Bronchial epithelial cell (primary cell): ENCODE results near the gene PCED1B. TPM values are rescaled to one million over a fixed set of nuclear protein-coding genes. Genes with fewer than 3 reads are reported as not detected.

ENCODE experiments used
- DNase-seq: peaks from one replicate; pipeline ENCODE4 v3.0.0-alpha.2; 2010; ENCODE audit warnings: low read depth
- FAIRE-seq: peaks from 2 replicates; lab custom pipeline; 2011; peaks lifted over from hg19 to GRCh38; lab: Jason Lieb, UNC
- H3K27me3 ChIP-seq: 2 replicates; pipeline ENCODE4 v1.5.1; 2011; ENCODE audit warnings: low read length; ENCODE audit not compliant: control insufficient read depth, insufficient read depth
- H3K36me3 ChIP-seq: 2 replicates; pipeline ENCODE4 v1.5.1; 2011; ENCODE audit warnings: low read length; ENCODE audit not compliant: control insufficient read depth, insufficient read depth
- H3K4me3 ChIP-seq: 2 replicates; pipeline ENCODE4 v1.5.1; 2011; ENCODE audit warnings: mild to moderate bottlenecking, low read depth, low read length, control low read depth
- total RNA-seq: library from RNA; depleted of rRNA; stranded (reverse); fragments of >200 nt; gene quantifications from 2 replicates; pipeline ENCODE4 v1.2.1, GENCODE V29; 2014
- TF ChIP-seq, protein P1 (sequence below): IDR thresholded peaks from 2 replicates; pipeline ENCODE4 v1.5.1; 2011; ENCODE audit warnings: mild to moderate bottlenecking, moderate library complexity, low read length, control low read depth, inconsistent platforms; ENCODE audit not compliant: insufficient read depth, severe bottlenecking

PCED1B gene
- total RNA-seq, 1 donor from 2014 or later, result 1.3 TPM

DNA sequence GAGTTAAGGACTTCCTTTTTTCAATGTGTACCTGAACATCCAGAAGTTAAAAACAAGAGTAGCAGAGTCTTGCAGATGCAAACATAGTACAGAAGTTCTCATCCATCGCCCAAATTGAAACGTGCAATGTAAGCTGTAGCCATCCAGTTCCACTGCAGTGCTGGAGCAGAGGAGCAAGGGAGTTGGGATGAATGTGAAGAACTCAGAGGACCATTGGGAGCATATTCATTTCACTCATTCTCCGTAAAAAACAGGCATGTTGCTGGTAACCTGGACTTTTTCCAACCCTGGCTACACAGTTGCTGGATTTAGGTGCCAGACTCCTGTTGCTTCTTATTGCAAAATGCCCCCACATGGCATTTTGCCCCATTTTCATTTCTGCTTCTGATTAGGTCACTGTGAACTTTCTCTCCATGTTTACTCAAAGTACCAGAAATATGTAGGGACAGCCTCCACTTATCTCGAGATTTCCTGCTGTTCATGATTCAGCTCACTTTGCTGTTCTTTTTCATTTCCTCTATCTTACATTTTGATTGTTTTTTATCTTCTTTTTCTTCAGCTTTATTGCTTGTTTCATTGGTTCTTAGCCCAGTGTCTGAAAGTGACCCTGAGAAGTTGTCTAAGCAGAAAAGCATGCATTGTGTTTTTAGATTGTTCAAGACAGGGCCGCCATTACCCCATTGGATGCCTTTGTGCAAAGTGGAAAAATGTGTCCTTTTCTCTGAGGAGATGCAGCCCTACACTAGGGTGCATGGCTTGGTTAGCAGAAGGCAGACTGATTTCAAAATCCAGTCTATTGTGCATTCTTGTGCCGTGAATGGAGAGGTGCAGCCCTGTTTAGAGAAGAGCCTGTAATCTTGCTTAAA is 109.4 kb downstream of the PCED1B start:
- TF ChIP-seq, protein P1, sequence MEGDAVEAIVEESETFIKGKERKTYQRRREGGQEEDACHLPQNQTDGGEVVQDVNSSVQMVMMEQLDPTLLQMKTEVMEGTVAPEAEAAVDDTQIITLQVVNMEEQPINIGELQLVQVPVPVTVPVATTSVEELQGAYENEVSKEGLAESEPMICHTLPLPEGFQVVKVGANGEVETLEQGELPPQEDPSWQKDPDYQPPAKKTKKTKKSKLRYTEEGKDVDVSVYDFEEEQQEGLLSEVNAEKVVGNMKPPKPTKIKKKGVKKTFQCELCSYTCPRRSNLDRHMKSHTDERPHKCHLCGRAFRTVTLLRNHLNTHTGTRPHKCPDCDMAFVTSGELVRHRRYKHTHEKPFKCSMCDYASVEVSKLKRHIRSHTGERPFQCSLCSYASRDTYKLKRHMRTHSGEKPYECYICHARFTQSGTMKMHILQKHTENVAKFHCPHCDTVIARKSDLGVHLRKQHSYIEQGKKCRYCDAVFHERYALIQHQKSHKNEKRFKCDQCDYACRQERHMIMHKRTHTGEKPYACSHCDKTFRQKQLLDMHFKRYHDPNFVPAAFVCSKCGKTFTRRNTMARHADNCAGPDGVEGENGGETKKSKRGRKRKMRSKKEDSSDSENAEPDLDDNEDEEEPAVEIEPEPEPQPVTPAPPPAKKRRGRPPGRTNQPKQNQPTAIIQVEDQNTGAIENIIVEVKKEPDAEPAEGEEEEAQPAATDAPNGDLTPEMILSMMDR, result no peak
- Histone ChIP-seq H3K36me3 (no peaks in the 10 kb centered on the region), H3K4me3 (no peak overlapping the region), H3K27me3 (no peaks in the 10 kb centered on the region)
- peak; percentile 61 for DNase-seq
- no peak for FAIRE-seq

DNA sequence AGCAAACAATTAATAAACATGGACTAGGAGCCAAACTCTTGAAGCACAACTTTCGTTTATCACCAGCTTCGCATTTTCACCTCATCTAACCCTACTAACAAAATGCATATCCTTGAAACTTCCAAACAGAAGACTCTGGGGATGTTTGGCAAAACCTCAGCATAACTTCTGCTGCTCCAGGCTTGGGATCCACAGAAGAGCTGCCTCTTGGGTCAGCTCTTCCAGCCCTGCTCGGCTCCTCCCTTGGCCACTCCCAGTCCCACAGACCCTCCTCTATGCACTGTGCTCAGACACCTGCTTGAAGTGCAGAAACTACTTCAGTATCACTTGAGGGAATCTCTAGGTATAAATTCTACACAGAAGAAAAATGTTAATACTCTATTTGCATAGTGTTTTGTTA is 110.3 kb downstream of the PCED1B start:
- H3K4me3 ChIP-seq, result no peak overlapping the region
- FAIRE-seq (no peak), DNase-seq (no peak)
- H3K36me3 ChIP-seq, result no peaks in the 10 kb centered on the region
- H3K27me3 ChIP-seq, result no peaks in the 10 kb centered on the region
- TF ChIP-seq, protein P1, result no peak

DNA sequence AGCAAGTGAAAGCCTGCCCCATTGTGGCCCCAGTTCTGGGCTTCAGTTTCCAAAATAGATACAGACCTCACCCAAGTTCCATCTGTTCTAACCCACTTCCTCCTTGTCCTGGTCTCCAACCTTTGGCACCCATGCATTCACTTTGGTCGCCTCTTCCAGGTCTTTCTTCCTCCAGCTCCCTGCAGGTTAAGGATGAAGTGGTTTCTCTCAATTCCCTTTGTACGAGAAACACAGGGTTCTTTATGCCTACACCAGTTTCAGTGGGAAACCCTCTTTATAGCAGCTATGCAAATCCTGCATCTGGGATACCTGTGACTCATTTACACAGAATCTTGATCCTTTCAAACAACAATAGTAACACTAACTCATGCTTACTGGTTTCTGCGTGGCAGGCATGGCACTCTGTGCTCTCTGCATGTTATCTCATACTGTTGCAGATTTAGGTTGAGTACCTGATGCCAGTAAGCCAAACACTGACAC is 110.9 kb downstream of the PCED1B start:
- Histone ChIP-seq H3K27me3 (no peaks in the 10 kb centered on the region), H3K36me3 (no peaks in the 10 kb centered on the region), H3K4me3 (no peak overlapping the region)
- TF ChIP-seq, protein P1, result no peak
- DNase-seq (peak; percentile 87), FAIRE-seq (no peak)

DNA sequence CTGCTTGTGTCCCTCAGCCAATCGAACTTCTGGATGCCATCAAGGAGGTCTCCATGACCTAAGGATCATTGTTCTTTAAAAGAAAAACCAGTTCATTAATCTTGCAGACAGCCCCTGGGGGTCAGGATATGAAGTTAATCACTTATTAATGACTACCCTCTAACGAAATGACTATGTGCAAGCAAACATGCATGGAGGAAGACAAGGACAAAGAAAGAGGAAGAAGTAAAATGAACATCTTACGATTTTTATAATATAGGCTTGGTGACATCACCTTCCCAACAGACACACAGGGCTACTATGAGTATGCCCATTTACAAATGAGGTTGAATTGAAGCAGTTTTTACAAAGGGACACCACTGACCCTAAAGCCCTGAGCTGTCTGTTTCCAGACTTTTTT is 111.5 kb downstream of the PCED1B start:
- FAIRE-seq, result no peak
- no peaks in the 10 kb centered on the region for H3K27me3 ChIP-seq
- DNase-seq, result no peak
- TF ChIP-seq, protein P1, result no peak
- H3K36me3 ChIP-seq, result no peaks in the 10 kb centered on the region
- no peak overlapping the region for H3K4me3 ChIP-seq

GRCh38 chr12:47192051-47192450 is 112.6 kb downstream of the PCED1B start:
- no peaks in the 10 kb centered on the region for H3K36me3 ChIP-seq
- DNase-seq (no peak), FAIRE-seq (no peak)
- H3K27me3 ChIP-seq, result no peaks in the 10 kb centered on the region
- no peak overlapping the region for H3K4me3 ChIP-seq
- TF ChIP-seq, protein P1, result no peak
